BE2C (cell line): ENCODE data around the gene DCP1A.

ENCODE experiments used
- DNase-seq: peaks from one replicate; pipeline ENCODE4 v3.0.0-alpha.2; 2020
- H3K27me3 ChIP-seq: fragments of 250-450 bp; sonication (Bioruptor Pico); 2 replicates; pipeline ENCODE4 v1.5.1; 2020; ENCODE audit warnings: mild to moderate bottlenecking
- H3K36me3 ChIP-seq: fragments of 250-450 bp; sonication (Bioruptor Pico); 2 replicates; pipeline ENCODE4 v1.5.1; 2020; ENCODE audit warnings: mild to moderate bottlenecking
- H3K4me1 ChIP-seq: fragments of 250-450 bp; sonication (Bioruptor Pico); 2 replicates; pipeline ENCODE4 v1.5.1; 2020
- H3K4me3 ChIP-seq: 2 replicates; pipeline ENCODE4 v1.5.1; 2011; ENCODE audit warnings: low read depth, low read length
- H3K9me3 ChIP-seq: fragments of 250-450 bp; sonication (Bioruptor Pico); 2 replicates; pipeline ENCODE4 v1.5.1; 2020
- CTCF ChIP-seq: IDR thresholded peaks from 2 replicates; pipeline ENCODE4 v1.5.1; 2012; ENCODE audit warnings: mild to moderate bottlenecking, low read depth, low read length

The DCP1A gene

GRCh38 chr3:53264718-53265117, 82.6 kb downstream of the DCP1A start:
- no peaks in the 10 kb centered on the region for H3K36me3 ChIP-seq
- no peak for DNase-seq
- no peaks in the 10 kb centered on the region for H3K27me3 ChIP-seq
- no peaks in the 10 kb centered on the region for H3K9me3 ChIP-seq
- no peak for TF ChIP-seq CTCF
- H3K4me3 ChIP-seq: no peak overlapping the region
- H3K4me1 ChIP-seq: peaks cover 4% of the 10 kb centered on the region; the same call in 1 of the 2 replicates

- Histone ChIP-seq H3K36me3 (no peaks in the 10 kb centered on the region), H3K27me3 (no peaks in the 10 kb centered on the region), H3K9me3 (no peaks in the 10 kb centered on the region), H3K4me1 (peaks cover 8% of the 10 kb centered on the region; the same call in 1 of the 2 replicates), H3K4me3 (no peak overlapping the region)
- no peak for DNase-seq
- no peak for TF ChIP-seq CTCF
These were observed 83.4 kb downstream of the DCP1A start for GRCh38 chr3:53263907-53264306.

DNA sequence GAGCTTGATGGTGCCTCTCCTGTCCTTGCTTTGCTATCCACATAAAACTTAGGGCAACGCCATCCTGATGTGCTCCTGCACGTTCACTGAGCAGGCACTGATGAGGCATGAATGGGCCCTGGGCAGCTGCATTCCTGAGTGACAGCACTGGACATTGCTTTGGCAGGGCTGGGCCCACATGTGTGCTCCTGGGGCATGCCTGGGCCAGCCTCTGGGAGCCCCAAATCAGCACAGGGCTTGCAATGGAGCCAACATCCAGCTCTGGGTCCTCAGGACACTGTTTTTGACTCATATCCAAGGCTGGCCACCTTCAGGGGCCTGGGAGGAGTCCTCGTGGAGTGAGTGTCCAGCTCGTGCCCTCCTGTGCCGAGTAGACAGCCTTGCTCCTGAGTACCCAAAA, 85.6 kb downstream of the DCP1A start:
- no peak for TF ChIP-seq CTCF
- Histone ChIP-seq H3K9me3 (no peaks in the 10 kb centered on the region), H3K4me1 (peaks cover 8% of the 10 kb centered on the region; the same call in 1 of the 2 replicates), H3K27me3 (no peaks in the 10 kb centered on the region), H3K36me3 (no peaks in the 10 kb centered on the region), H3K4me3 (no peak overlapping the region)
- no peak for DNase-seq

- TF ChIP-seq CTCF: no peak
These were observed 87.0 kb downstream of the DCP1A start for GRCh38 chr3:53260286-53260785.

DNA sequence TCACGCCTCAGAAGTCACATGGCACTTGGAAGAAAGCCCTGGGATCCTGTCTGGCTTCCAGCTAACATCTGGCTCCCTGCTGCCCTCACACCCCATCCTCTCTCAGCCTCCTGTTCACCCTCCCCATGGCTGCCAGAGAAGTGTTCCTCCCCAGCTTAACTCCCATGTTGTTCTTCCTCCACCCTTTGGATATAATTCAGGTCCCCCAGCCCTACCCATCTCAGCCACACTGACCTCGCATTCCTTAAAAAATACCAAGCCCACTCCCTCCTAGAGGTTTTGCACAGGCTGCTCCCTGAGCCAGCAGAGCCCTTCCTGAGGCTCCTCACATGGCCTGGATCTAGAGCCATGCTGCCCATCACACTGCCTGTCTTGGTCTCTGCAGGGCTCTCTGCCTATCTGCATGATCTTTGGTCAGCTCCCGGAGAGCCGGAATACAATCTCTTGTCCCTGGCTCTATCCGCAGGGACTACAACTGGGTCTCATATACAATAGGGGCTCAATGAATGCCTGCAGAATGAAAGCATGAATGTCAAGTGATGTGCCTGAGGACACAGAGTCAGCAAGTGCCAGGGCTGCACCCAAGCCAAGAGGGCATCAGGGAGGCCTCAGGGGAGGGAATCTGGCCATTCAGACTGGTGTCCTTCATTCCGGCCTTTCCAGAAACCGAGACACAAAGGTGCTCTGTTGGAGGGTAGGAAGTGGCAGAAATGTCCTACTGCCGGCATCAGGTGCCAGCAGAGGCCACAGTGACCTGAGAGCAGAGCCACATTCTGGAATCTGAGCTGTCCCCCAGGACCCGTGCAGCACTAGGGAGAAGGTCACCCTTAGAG, 87.7 kb downstream of the DCP1A start:
- Histone ChIP-seq H3K4me3 (no peak overlapping the region), H3K36me3 (no peaks in the 10 kb centered on the region; the same call in 1 of the 2 replicates), H3K27me3 (no peaks in the 10 kb centered on the region), H3K9me3 (no peaks in the 10 kb centered on the region), H3K4me1 (peaks cover 8% of the 10 kb centered on the region; the same call in 1 of the 2 replicates)
- TF ChIP-seq CTCF: no peak
- DNase-seq: peak; percentile 25

More at GRCh38 chr3:53260286-53260785, 87.0 kb downstream of the DCP1A start:
- DNase-seq: no peak
- Histone ChIP-seq H3K36me3 (no peaks in the 10 kb centered on the region), H3K27me3 (no peaks in the 10 kb centered on the region), H3K9me3 (no peaks in the 10 kb centered on the region), H3K4me1 (peaks cover 8% of the 10 kb centered on the region; the same call in 1 of the 2 replicates), H3K4me3 (no peak overlapping the region)
